Lower lobe of right lung (tissue), 2 donors: ENCODE results near the gene RPUSD1. TPM values are rescaled to one million over a fixed set of nuclear protein-coding genes. Genes with fewer than 3 reads are reported as not detected.
"Not testable (repeated sequence)": the region's sequence is repeated elsewhere in the genome, so short reads cannot be mapped to it uniquely, and the experiment has no call there.

Experiments used
- ATAC-seq, 2 donors: fragments of 200-7000 bp; cut with Tn5 transposase; one replicate each; pipeline ENCODE4 v1.9.1; 2020 to 2022; ENCODE audit warnings: mild to moderate bottlenecking in 2 of 2, moderate library complexity in 2 of 2
- DNase-seq: peaks from one replicate; pipeline ENCODE4 v3.0.0-alpha.2; 2020
- H3K27ac ChIP-seq: fragments of 200-600 bp; one replicate; pipeline ENCODE4 v1.8.0; 2022
- H3K27me3 ChIP-seq: fragments of 200-600 bp; one replicate; pipeline ENCODE4 v1.8.0; 2022; ENCODE audit warnings: low read depth
- H3K36me3 ChIP-seq: fragments of 200-600 bp; one replicate; pipeline ENCODE4 v1.8.0; 2022; ENCODE audit warnings: mild to moderate bottlenecking
- H3K4me1 ChIP-seq: fragments of 200-600 bp; one replicate; pipeline ENCODE4 v1.8.0; 2022
- H3K4me3 ChIP-seq: fragments of 200-600 bp; one replicate; pipeline ENCODE4 v1.8.0; 2022; ENCODE audit warnings: mild to moderate bottlenecking
- H3K9me3 ChIP-seq: fragments of 200-600 bp; one replicate; pipeline ENCODE4 v1.8.0; 2022
- CTCF ChIP-seq: fragments of 200-600 bp; IDR thresholded peaks from one replicate; pipeline ENCODE4 v1.8.0; 2022; ENCODE audit warnings: antibody characterized with exemption, mild to moderate bottlenecking
- intact Hi-C: fragments of 100-400 bp; cut with DNase I; formaldehyde crosslinking; loops from one replicate; pipeline ENCODE4 v1.11.0; 2022
- total RNA-seq: library from RNA; stranded (reverse); fragmentation: NEBNext Ultra II Directional; extraction: Animal tissue kit (Norgen Biotek cat#: 25700); gene quantifications from one replicate; pipeline ENCODE4 v1.2.1, GENCODE V29; 2021
- donor health status: DM: no; HTN: yes; CAD: no; lungs with severe emphysema.

RPUSD1 gene
- total RNA-seq, 1 donor from 2014 or later: 16.3 TPM

- TF ChIP-seq CTCF: no peak
- DNase-seq (no peak), ATAC-seq (no peak)
- intact Hi-C loops: no loop called here
- Histone ChIP-seq H3K27ac (no peak overlapping the region), H3K4me3 (no peak overlapping the region), H3K4me1 (no peaks in the 10 kb centered on the region), H3K9me3 (no peaks in the 10 kb centered on the region), H3K27me3 (peaks cover 54% of the 10 kb centered on the region), H3K36me3 (no peaks in the 10 kb centered on the region)
Observed at GRCh38 chr16:777826-778225, 10.4 kb downstream of the RPUSD1 start.

GRCh38 chr16:776824-777223 lies 11.4 kb downstream of the RPUSD1 start:
- no peaks in the 10 kb centered on the region for H3K9me3 ChIP-seq

GRCh38 chr16:776298-776697 lies 11.9 kb downstream of the RPUSD1 start:
- intact Hi-C loops, H3K9me3 ChIP-seq, ATAC-seq, DNase-seq, H3K4me3 ChIP-seq, H3K27ac ChIP-seq, H3K36me3 ChIP-seq, H3K4me1 ChIP-seq: not testable (repeated sequence)
- H3K27me3 ChIP-seq: peaks cover 40% of the 10 kb centered on the region

More at GRCh38 chr16:776824-777223, 11.4 kb downstream of the RPUSD1 start:
- intact Hi-C loops: no loop called here
- no peak for DNase-seq
- Histone ChIP-seq H3K4me3 (no peak overlapping the region), H3K4me1 (no peaks in the 10 kb centered on the region), H3K27ac (no peak overlapping the region), H3K27me3 (peaks cover 45% of the 10 kb centered on the region), H3K36me3 (no peaks in the 10 kb centered on the region)
- TF ChIP-seq CTCF: no peak
- no peak for ATAC-seq

GRCh38 chr16:775236-775796 lies 12.9 kb downstream of the RPUSD1 start:
- no peak for DNase-seq
- peak in 1 of 2 donors; percentile 16 for ATAC-seq
- Histone ChIP-seq H3K4me3 (no peak overlapping the region), H3K27me3 (peaks cover 37% of the 10 kb centered on the region), H3K27ac (no peak overlapping the region), H3K4me1 (no peaks in the 10 kb centered on the region), H3K9me3 (no peaks in the 10 kb centered on the region), H3K36me3 (no peaks in the 10 kb centered on the region)
- intact Hi-C loops: no loop called here
- TF ChIP-seq CTCF: no peak

GRCh38 chr16:774086-775001 lies 13.8 kb downstream of the RPUSD1 start:
- TF ChIP-seq CTCF: no peak
- H3K4me1 ChIP-seq: no peaks in the 10 kb centered on the region
- peak in 1 of 2 donors; percentile 15 for ATAC-seq
- no peaks in the 10 kb centered on the region for H3K9me3 ChIP-seq
- H3K27ac ChIP-seq: no peak overlapping the region
- H3K4me3 ChIP-seq: no peak overlapping the region
- intact Hi-C loops: no loop called here
- DNase-seq: no peak
- H3K36me3 ChIP-seq: no peaks in the 10 kb centered on the region
- peaks cover 28% of the 10 kb centered on the region for H3K27me3 ChIP-seq

GRCh38 chr16:772959-773358 lies 15.2 kb downstream of the RPUSD1 start:
- Histone ChIP-seq H3K27ac (no peak overlapping the region), H3K27me3 (peaks cover 15% of the 10 kb centered on the region), H3K4me1 (no peaks in the 10 kb centered on the region), H3K4me3 (no peak overlapping the region), H3K9me3 (no peaks in the 10 kb centered on the region), H3K36me3 (no peaks in the 10 kb centered on the region)
- intact Hi-C loops: no loop called here
- TF ChIP-seq CTCF: no peak
- DNase-seq (no peak), ATAC-seq (peak in 1 of 2 donors; percentile 20)
